IMR-90 (cell line): Measurements from ENCODE around the gene IL16.

ENCODE experiments used
- CTCF ChIP-seq: conservative IDR thresholded peaks from 2 replicates; pipeline ENCODE4 v1.5.1; 2012; ENCODE audit warnings: mild to moderate bottlenecking, low read depth, low read length, improper control_type of control experiment
- ELK1 ChIP-seq: fragments of 150-350 bp; IDR thresholded peaks from 2 replicates; pipeline ENCODE4 v1.6.1; 2016; ENCODE audit warnings: low read depth, mild to moderate bottlenecking, low read length, moderate library complexity, borderline replicate concordance
- FOS ChIP-seq: fragments of 150-350 bp; IDR thresholded peaks from 2 replicates; pipeline ENCODE4 v1.6.1; 2016; ENCODE audit warnings: low read depth, low read length
- MAFK ChIP-seq: IDR thresholded peaks from 2 replicates; pipeline ENCODE4 v1.6.1; 2012; ENCODE audit warnings: low read depth, low read length, improper control_type of control experiment
- POLR2A ChIP-seq: IDR thresholded peaks from 2 replicates; pipeline ENCODE4 v1.6.1; 2012; ENCODE audit warnings: mild to moderate bottlenecking, low read depth, low read length
- RAD21 ChIP-seq: IDR thresholded peaks from 2 replicates; pipeline ENCODE4 v1.6.1; 2012; ENCODE audit warnings: low read length, improper control_type of control experiment
- RFX5 ChIP-seq: IDR thresholded peaks from 2 replicates; pipeline ENCODE4 v1.8.0; 2012; ENCODE audit warnings: low read depth, mild to moderate bottlenecking, low read length, moderate library complexity

GRCh38 chr15:81321667-81322066 lies 125.0 kb downstream of the IL16 start:
- TF ChIP-seq CTCF (no peak), ELK1 (no peak), RAD21 (no peak), RFX5 (no peak), MAFK (no peak), POLR2A (no peak), FOS (no peak)
